ENCODE data around the gene SSBP4. TPM values are rescaled to one million over a fixed set of nuclear protein-coding genes. Genes with fewer than 3 reads are reported as not detected.

The SSBP4 gene
- total RNA-seq, 6 donors from 2014 or later: 52.0 to 157 (median 84.1) TPM

GRCh38 chr19:18477974-18478373 lies 58.8 kb downstream of the SSBP4 start:
- Histone ChIP-seq H3K36me3 (peaks cover 0 to 4% (median 0%) of the 10 kb centered on the region in 4 donors), H3K27me3 (no peaks in the 10 kb centered on the region), H3K4me1 (peaks cover 75 to 93% (median 76%) of the 10 kb centered on the region in 4 donors), H3K27ac (peak overlapping the region; percentile 77 to 90 (median 89)), H3K9me3 (no peaks in the 10 kb centered on the region), H3K4me3 (no peak overlapping the region)
- no peak for DNase-seq
- ATAC-seq (ENCODE audit: low FRiP score in 2 of 2): no peak
- WGBS, 2 donors: 64 to 89% methylated on average over 3 to 8 of the region's 8 CpGs
- TF ChIP-seq EP300 (IDR thresholded peaks at IDR 0.05) (no peak), POLR2A (IDR thresholded peaks at IDR 0.05) (no peak), POLR2AphosphoS5 (IDR thresholded peaks at IDR 0.05) (no peak)
- TF ChIP-seq, protein P1, sequence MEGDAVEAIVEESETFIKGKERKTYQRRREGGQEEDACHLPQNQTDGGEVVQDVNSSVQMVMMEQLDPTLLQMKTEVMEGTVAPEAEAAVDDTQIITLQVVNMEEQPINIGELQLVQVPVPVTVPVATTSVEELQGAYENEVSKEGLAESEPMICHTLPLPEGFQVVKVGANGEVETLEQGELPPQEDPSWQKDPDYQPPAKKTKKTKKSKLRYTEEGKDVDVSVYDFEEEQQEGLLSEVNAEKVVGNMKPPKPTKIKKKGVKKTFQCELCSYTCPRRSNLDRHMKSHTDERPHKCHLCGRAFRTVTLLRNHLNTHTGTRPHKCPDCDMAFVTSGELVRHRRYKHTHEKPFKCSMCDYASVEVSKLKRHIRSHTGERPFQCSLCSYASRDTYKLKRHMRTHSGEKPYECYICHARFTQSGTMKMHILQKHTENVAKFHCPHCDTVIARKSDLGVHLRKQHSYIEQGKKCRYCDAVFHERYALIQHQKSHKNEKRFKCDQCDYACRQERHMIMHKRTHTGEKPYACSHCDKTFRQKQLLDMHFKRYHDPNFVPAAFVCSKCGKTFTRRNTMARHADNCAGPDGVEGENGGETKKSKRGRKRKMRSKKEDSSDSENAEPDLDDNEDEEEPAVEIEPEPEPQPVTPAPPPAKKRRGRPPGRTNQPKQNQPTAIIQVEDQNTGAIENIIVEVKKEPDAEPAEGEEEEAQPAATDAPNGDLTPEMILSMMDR (IDR thresholded peaks at IDR 0.05): no peak

DNA sequence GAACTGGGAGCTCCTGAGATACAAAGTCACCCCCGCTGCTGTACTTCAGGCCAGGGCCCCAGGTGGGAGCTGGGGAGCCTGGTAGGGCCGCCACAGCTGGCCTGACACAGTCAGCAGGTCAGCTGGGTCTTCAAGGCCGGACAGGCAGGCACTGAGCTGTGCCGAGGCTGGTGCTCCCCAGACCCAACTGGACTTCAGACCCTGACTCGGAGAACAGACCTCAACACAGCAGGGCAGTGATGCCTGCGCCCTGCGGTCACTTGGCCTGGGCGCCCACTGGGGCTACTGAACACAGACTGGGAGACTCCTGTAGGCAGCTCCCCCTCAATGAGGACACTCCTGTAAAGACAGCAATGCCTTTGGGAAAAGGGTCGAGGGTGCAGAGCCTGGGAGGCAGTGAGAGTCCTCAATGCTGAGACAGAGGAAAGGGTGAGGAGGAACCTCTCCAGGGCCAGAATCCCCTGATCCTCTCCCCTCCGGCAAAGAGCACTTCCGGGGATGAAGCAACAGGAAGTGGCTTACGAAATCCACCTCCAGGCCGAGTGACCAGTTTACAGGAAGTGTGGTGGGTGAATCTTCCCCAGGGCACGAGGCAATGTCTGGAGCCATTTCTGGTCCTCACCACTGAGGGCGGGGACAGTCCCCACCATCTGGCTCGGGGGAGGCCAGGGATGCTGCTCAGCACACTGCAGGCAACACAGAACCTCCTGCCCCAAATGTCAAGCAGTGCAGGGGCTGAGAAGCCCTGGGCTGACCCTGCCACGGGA lies 59.5 kb downstream of the SSBP4 start:
- peak in 3 of 4 donors; percentile 97 to 99 (median 98) for TF ChIP-seq EP300 (IDR thresholded peaks at IDR 0.05)
- TF ChIP-seq POLR2A (IDR thresholded peaks at IDR 0.05): peak in 1 of 4 donors; percentile 42
- TF ChIP-seq, protein P1 (IDR thresholded peaks at IDR 0.05): no peak
- TF ChIP-seq POLR2AphosphoS5 (IDR thresholded peaks at IDR 0.05): peak; percentile 98 to 99
- Histone ChIP-seq H3K36me3 (peaks cover 0 to 4% (median 0%) of the 10 kb centered on the region in 4 donors), H3K27me3 (no peaks in the 10 kb centered on the region), H3K4me3 (no peak overlapping the region), H3K27ac (peak overlapping the region; percentile 77 to 90 (median 89)), H3K9me3 (no peaks in the 10 kb centered on the region), H3K4me1 (peaks cover 77 to 95% (median 79%) of the 10 kb centered on the region in 4 donors)
- peak in 1 of 2 donors; percentile 92 for DNase-seq
- 38 to 53% methylated on average over 6 to 17 of the region's 17 CpGs for WGBS, 2 donors
- peak; percentile 79 to 89 for ATAC-seq (ENCODE audit: low FRiP score in 2 of 2)

- no peaks in the 10 kb centered on the region for H3K9me3 ChIP-seq
- 10 to 20% methylated on average over 7 to 13 of the region's 13 CpGs for whole genome bisulfite sequencing, 2 donors
- no peaks in the 10 kb centered on the region for H3K27me3 ChIP-seq
- no peak overlapping the region for H3K4me3 ChIP-seq
- peak; percentile 76 to 80 for ATAC-seq (ENCODE audit: low FRiP score in 2 of 2)
- TF ChIP-seq POLR2AphosphoS5 (IDR thresholded peaks at IDR 0.05): peak; percentile 95 to 100
- no peak for TF ChIP-seq POLR2A (IDR thresholded peaks at IDR 0.05)
- TF ChIP-seq EP300 (IDR thresholded peaks at IDR 0.05): peak; percentile 97 to 100 (median 98)
- TF ChIP-seq, protein P1 (IDR thresholded peaks at IDR 0.05): no peak
- peaks cover 71 to 93% (median 79%) of the 10 kb centered on the region in 4 donors for H3K4me1 ChIP-seq
- peaks cover 0 to 4% (median 0%) of the 10 kb centered on the region in 4 donors for H3K36me3 ChIP-seq
- peak overlapping the region; percentile 77 to 90 (median 89) for H3K27ac ChIP-seq
- DNase-seq: peak in 1 of 2 donors; percentile 85
These were observed 61.0 kb downstream of the SSBP4 start for GRCh38 chr19:18480006-18480691.

GRCh38 chr19:18481505-18482222 lies 62.5 kb downstream of the SSBP4 start:
- TF ChIP-seq, protein P1 (IDR thresholded peaks at IDR 0.05): no peak
- TF ChIP-seq POLR2A (IDR thresholded peaks at IDR 0.05): no peak
- TF ChIP-seq POLR2AphosphoS5 (IDR thresholded peaks at IDR 0.05): no peak
- H3K4me1 ChIP-seq: peaks cover 77 to 93% (median 84%) of the 10 kb centered on the region in 4 donors

More at GRCh38 chr19:18481505-18482222, 62.5 kb downstream of the SSBP4 start:
- H3K27ac ChIP-seq: peak overlapping the region in 2 of 4 donors; percentile 89 to 90
- no peak for ATAC-seq (ENCODE audit: low FRiP score in 2 of 2)
- H3K36me3 ChIP-seq: peaks cover 0 to 4% (median 0%) of the 10 kb centered on the region in 4 donors
- DNase-seq: no peak
- H3K9me3 ChIP-seq: no peaks in the 10 kb centered on the region
- H3K4me3 ChIP-seq: no peak overlapping the region
- no peaks in the 10 kb centered on the region for H3K27me3 ChIP-seq
- 90 to 92% methylated on average over 12 of the region's 12 CpGs for WGBS, 2 donors
